Measurements from ENCODE around the gene INTS4.

INTS4 gene

GRCh38 chr11:77876045-77876444 is 118.4 kb downstream of the INTS4 start:
- Histone ChIP-seq H3K4me1 (ENCODE audit: insufficient read depth, low read length, severe bottlenecking) (no peaks in the 10 kb centered on the region), H3K9me3 (ENCODE audit: low read length) (no peaks in the 10 kb centered on the region), H3K4me3 (ENCODE audit: low read depth, low read length, poor library complexity, severe bottlenecking) (no peak overlapping the region), H3K4me2 (ENCODE audit: low read length) (no peak overlapping the region), H4K20me1 (ENCODE audit: insufficient read depth, low read length) (no peaks in the 10 kb centered on the region), H3K79me2 (ENCODE audit: insufficient read depth, low read length) (no peaks in the 10 kb centered on the region), H2AFZ (ENCODE audit: low read length) (no peak overlapping the region), H3K9ac (ENCODE audit: low read length) (no peak overlapping the region), H3K27me3 (ENCODE audit: insufficient read depth, low read length) (no peaks in the 10 kb centered on the region), H3K36me3 (ENCODE audit: insufficient read depth, low read length) (peaks cover 51% of the 10 kb centered on the region; the same call in 1 of the 2 replicates), H3K27ac (ENCODE audit: low read depth, low read length, poor library complexity, severe bottlenecking) (no peak overlapping the region), H3K9me2 (ENCODE audit: low read depth, low read length) (no peaks in the 10 kb centered on the region), H3F3A (ENCODE audit: insufficient read depth, low read length) (no peaks in the 10 kb centered on the region)
- TF ChIP-seq EZH2 (IDR thresholded peaks at IDR 0.05; ENCODE audit: borderline replicate concordance, low read length) = no peak
- no peak for TF ChIP-seq CTCF (IDR thresholded peaks at IDR 0.05; ENCODE audit: low read length)

- Histone ChIP-seq H3F3A (ENCODE audit: insufficient read depth, low read length) (no peaks in the 10 kb centered on the region), H3K9ac (ENCODE audit: low read length) (no peak overlapping the region), H3K9me2 (ENCODE audit: low read depth, low read length) (no peaks in the 10 kb centered on the region), H3K4me1 (ENCODE audit: insufficient read depth, low read length, severe bottlenecking) (no peaks in the 10 kb centered on the region), H3K4me3 (ENCODE audit: low read depth, low read length, poor library complexity, severe bottlenecking) (no peak overlapping the region), H3K36me3 (ENCODE audit: insufficient read depth, low read length) (peaks cover 37% of the 10 kb centered on the region; the same call in 1 of the 2 replicates), H3K27me3 (ENCODE audit: insufficient read depth, low read length) (no peaks in the 10 kb centered on the region), H3K27ac (ENCODE audit: low read depth, low read length, poor library complexity, severe bottlenecking) (no peak overlapping the region), H2AFZ (ENCODE audit: low read length) (no peak overlapping the region), H3K9me3 (ENCODE audit: low read length) (no peaks in the 10 kb centered on the region), H3K4me2 (ENCODE audit: low read length) (no peak overlapping the region), H3K79me2 (ENCODE audit: insufficient read depth, low read length) (no peaks in the 10 kb centered on the region), H4K20me1 (ENCODE audit: insufficient read depth, low read length) (no peaks in the 10 kb centered on the region)
- TF ChIP-seq EZH2 (IDR thresholded peaks at IDR 0.05; ENCODE audit: borderline replicate concordance, low read length) (no peak), CTCF (IDR thresholded peaks at IDR 0.05; ENCODE audit: low read length) (no peak)
Observed at GRCh38 chr11:77874206-77874605, 120.3 kb downstream of the INTS4 start.

- no peak overlapping the region for H3K9ac ChIP-seq (ENCODE audit: low read length)
- no peak overlapping the region for H3K4me3 ChIP-seq (ENCODE audit: low read depth, low read length, poor library complexity, severe bottlenecking)
- no peaks in the 10 kb centered on the region for H3K79me2 ChIP-seq (ENCODE audit: insufficient read depth, low read length)
Observed at GRCh38 chr11:77873345-77873744, 121.1 kb downstream of the INTS4 start.

More at GRCh38 chr11:77873345-77873744, 121.1 kb downstream of the INTS4 start:
- Histone ChIP-seq H3F3A (ENCODE audit: insufficient read depth, low read length) (no peaks in the 10 kb centered on the region), H2AFZ (ENCODE audit: low read length) (no peak overlapping the region), H3K4me2 (ENCODE audit: low read length) (no peak overlapping the region), H4K20me1 (ENCODE audit: insufficient read depth, low read length) (no peaks in the 10 kb centered on the region), H3K4me1 (ENCODE audit: insufficient read depth, low read length, severe bottlenecking) (no peaks in the 10 kb centered on the region), H3K27me3 (ENCODE audit: insufficient read depth, low read length) (no peaks in the 10 kb centered on the region), H3K27ac (ENCODE audit: low read depth, low read length, poor library complexity, severe bottlenecking) (no peak overlapping the region), H3K9me3 (ENCODE audit: low read length) (no peaks in the 10 kb centered on the region), H3K36me3 (ENCODE audit: insufficient read depth, low read length) (peaks cover 28% of the 10 kb centered on the region; the same call in 1 of the 2 replicates), H3K9me2 (ENCODE audit: low read depth, low read length) (no peaks in the 10 kb centered on the region)
- no peak for TF ChIP-seq CTCF (IDR thresholded peaks at IDR 0.05; ENCODE audit: low read length)
